Motor neuron (in vitro differentiated cells): ENCODE results near the gene NUTM2D. TPM values are rescaled to one million over a fixed set of nuclear protein-coding genes. Genes with fewer than 3 reads are reported as not detected.
A peak's percentile ranks its signal among the peaks of the same experiment; 100 is the strongest.
"Not testable (repeated sequence)": the region's sequence is repeated elsewhere in the genome, so short reads cannot be mapped to it uniquely, and the experiment has no call there.

Experiments used
- ATAC-seq, 8 experiments: fragments of 200-7000 bp; cut with Tn5 transposase; replicated peaks in 6 of 8; 2 replicates each; pipeline ENCODE4 v1.8.0; 2021; ENCODE audit warnings: mild to moderate bottlenecking in 8 of 8, moderate library complexity in 8 of 8
- H3K27ac ChIP-seq, 2 donors: fragments of 250-450 bp; sonication (Bioruptor Pico); 2 replicates each; pipeline ENCODE4 v1.9.0; 2021; ENCODE audit warnings: antibody characterized with exemption in 2 of 2, mild to moderate bottlenecking in 2 of 2, moderate library complexity in 1 of 2
- H3K4me1 ChIP-seq, 2 donors: fragments of 250-450 bp; sonication (Bioruptor Pico); replicated peaks in 1 of 2; 2 replicates each; pipeline ENCODE4 v1.6.1; 2021; ENCODE audit warnings: antibody characterized with exemption in 2 of 2, mild to moderate bottlenecking in 2 of 2, moderate library complexity in 1 of 2
- H3K4me3 ChIP-seq, 5 donors: fragments of 250-450 bp; sonication (Bioruptor Pico); 2 replicates each; pipeline ENCODE4 v1.9.0; 2021; ENCODE audit warnings: antibody characterized with exemption in 5 of 5, mild to moderate bottlenecking in 5 of 5, moderate library complexity in 4 of 5
- WGBS, 10 experiments: fragments of 450-650 bp; shearing (Covaris generic); methylation state at CpG; one replicate each; pipeline ENCODE4 v1.0.0; 2022; 5-methylcytosine and 5-hydroxymethylcytosine counted together
- in situ Hi-C, 9 experiments: fragments of 400-800 bp; cut with MboI; loops; one replicate each; pipeline ENCODE4 v1.15.0; 2021; ENCODE audit warnings: low sequenced_read_pairs in 9 of 9, low pct_unique_long_range_greater_than_20kb in 2 of 9; ENCODE audit not compliant: unreplicated experiment in 9 of 9
- total RNA-seq, 8 experiments: library from RNA; unstranded; fragments of 300-600 nt; gene quantifications; 2 replicates each; pipeline versions ENCODE4 v1.2.3 to v1.2.4, GENCODE V29; 2022

NUTM2D gene, protein sequence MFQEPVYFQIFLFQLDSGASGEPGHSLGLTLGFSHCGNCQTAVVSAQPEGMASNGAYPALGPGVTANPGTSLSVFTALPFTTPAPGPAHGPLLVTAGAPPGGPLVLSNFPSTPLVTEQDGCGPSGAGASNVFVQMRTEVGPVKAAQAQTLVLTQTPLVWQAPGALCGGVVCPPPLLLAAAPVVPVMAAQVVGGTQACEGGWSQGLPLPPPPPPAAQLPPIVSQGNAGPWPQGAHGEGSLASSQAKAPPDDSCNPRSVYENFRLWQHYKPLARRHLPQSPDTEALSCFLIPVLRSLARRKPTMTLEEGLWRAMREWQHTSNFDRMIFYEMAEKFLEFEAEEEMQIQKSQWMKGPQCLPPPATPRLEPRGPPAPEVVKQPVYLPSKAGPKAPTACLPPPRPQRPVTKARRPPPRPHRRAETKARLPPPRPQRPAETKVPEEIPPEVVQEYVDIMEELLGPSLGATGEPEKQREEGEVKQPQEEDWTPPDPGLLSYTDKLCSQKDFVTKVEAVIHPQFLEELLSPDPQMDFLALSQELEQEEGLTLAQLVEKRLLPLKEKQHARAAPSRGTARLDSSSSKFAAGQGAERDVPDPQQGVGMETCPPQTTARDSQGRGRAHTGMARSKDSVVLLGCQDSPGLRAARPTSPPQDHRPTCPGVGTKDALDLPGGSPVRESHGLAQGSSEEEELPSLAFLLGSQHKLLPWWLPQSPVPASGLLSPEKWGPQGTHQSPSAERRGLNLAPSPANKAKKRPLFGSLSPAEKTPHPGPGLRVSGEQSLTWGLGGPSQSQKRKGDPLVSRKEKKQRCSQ
- 10 to 100 TPM in 2 of 8 experiments, 1 to 10 TPM in 5, under 1 TPM in 1; 0.40 to 11.9 (median 8.6) TPM for total RNA-seq

DNA sequence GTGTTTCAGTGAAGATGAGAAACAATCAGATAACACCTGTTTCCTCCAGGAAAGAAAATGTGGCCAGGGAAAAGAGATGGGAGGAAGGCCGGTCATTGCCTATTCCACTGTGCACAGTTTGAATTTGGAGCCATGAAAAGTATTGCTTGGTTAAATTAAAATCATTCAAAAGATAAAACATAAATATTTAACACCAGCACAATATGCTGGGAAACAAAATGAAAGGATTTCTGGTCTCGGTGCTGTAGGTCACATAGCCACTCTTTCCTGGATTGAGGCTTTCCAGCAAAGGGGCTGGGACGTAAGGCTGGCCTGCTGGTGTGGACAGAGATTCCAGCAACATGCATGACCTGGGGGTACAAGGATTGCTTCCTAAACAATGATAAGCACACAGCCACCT is at the start of gene NUTM2D:
TSS of gene NUTM2D (plus strand) at position 301 of the 400 bp plus-strand sequence. CDS start 522 bp downstream, outside the sequence.
- H3K4me3 ChIP-seq, in situ Hi-C loops, ATAC-seq, H3K27ac ChIP-seq, H3K4me1 ChIP-seq: not testable (repeated sequence)
- WGBS, 10 experiments = no CpG with 5 or more reads among the region's 3 CpGs

DNA sequence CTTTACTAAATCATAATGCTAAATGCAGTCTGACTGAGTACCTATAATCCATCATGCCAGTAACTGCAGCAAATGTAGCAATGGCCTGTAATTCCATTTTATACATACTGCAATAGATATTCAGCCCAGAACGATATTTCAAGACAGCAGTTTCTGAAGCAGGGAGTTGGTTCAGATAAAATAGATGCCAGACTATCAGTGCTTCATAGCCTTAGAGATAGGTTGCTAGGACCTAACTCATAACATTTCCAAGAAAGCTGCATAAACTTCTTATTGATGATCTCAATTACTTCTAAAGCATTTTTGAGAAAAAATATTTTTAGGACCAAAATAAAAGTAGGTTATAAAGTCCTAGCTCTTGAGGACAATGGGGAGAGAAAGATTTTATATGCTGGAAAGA is 48.8 kb upstream of the NUTM2D start:
- in situ Hi-C loops, H3K4me1 ChIP-seq, H3K4me3 ChIP-seq, ATAC-seq, H3K27ac ChIP-seq: not testable (repeated sequence)
- no CpG with 5 or more reads among the region's 1 CpG for WGBS, 10 experiments

DNA sequence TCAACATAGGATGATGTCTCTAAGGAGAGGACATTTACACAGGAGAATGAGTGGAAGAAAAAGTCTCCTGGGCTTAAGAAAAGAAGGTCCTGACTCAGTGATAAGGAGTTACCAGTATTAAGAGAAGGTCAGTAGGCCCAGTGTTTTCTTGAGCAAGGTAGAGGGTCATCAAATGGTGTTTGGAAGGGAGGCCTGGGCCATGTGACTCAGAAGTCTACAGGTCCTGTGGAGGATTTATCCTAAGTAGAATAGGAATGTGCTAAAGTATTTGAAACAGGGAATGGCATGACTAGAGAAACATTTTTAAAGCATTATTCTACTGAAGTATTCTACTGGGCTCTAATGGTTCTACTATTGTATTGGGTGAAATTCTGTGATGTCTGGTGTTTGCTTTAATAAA is 47.9 kb upstream of the NUTM2D start:
- ATAC-seq, H3K4me3 ChIP-seq, in situ Hi-C loops, H3K4me1 ChIP-seq, H3K27ac ChIP-seq: not testable (repeated sequence)

DNA sequence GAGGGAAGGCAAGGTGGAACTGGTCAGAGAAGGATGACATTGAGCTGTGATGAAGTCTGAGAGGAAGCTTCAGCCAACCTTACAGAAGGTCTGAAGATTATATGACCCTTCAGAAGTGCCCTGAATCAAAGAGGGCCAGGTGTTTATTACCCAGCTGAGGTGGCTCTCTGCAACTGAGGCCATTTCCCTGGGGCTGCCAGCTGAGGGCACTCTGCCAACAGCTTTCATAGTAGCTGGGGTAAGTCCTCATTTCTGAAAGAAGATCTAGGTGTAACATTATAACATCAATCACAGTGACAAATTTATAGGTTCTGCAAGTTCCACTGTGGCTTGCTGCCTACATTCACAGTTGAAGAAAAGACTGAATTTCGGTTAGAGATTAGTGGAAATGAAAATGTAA is 46.0 kb upstream of the NUTM2D start:
- WGBS, 10 experiments = no CpG with 5 or more reads among the region's 1 CpG
- H3K4me3 ChIP-seq, H3K27ac ChIP-seq, H3K4me1 ChIP-seq, in situ Hi-C loops: not testable (repeated sequence)
- peak in 1 of 8 experiments; percentile 57 for ATAC-seq

DNA sequence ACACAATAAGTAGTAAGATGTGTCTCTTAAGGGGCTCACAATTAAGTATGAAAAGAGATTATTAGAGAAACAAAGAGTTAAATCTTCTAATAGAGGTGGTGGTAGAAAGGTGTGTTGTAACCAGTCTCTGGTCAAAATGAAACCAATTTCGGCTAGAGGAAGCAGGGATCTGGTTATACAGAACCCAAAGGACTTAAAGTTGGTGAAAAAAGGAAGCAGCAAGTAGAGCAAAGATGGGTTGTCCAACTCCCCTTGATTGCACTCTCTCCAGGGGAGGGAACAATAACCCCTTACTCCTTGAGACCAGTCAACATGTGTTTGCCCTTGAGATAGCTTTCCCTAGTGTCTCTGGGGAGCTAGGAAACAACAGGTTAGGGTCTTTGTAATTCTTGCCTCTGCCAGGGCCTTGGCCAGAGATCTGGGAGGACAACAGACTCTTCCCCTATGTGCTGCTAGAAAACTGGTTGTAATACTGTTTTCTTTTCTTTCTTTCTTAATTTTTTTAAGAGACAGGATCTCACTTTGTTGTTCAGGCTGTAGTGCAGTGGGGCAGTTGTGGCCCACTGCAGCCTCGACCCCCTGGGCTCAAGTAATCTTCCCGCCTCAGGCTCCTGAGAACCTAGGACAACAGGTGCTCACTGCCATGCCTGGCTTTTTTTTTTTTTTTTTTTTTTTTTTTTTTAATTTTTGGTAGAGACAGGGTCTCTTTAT is 43.7 kb upstream of the NUTM2D start:
- H3K27ac ChIP-seq, in situ Hi-C loops: not testable (repeated sequence)
- WGBS, 10 experiments = 0 to 100% (median 100%) methylated on average over 1 to 2 of the region's 3 CpGs; no CpG with 5 or more reads in 7 of the 10 experiments

DNA sequence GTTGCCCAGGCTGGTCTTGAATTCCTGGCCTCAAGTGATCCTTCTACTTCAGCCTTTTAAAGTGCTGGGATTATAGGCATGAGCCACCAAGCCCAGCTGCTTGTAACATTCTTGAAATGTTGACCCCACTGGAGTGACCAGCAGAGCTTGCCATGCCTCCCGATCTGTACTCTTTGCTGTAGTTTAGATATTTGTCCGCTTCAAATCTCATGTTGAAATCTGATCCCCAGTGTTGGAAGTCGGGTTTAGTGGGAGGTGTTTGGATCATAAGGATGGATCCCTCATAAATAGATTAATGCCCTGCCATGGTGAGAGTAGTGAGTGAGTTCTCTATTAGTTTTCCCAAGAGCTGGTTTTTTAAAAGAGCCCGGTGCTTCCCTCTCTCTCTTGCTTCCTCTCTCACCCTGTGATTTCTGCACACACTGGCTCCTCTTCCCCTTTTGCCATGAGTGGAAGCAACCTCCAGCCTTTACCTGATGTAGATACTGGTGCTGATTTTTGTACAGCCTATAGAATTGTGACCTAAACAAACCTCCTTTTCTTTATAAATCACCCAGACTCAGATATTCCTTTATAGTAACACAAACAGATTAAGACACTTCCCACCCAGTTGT is 43.1 kb upstream of the NUTM2D start:
- H3K4me3 ChIP-seq, ATAC-seq, H3K27ac ChIP-seq, in situ Hi-C loops, H3K4me1 ChIP-seq: not testable (repeated sequence)
- WGBS, 10 experiments = no CpG with 5 or more reads among the region's 4 CpGs

More for the DNA sequence above, 43.7 kb upstream of the NUTM2D start:
- not testable (repeated sequence) for H3K4me3 ChIP-seq, H3K4me1 ChIP-seq, ATAC-seq

DNA sequence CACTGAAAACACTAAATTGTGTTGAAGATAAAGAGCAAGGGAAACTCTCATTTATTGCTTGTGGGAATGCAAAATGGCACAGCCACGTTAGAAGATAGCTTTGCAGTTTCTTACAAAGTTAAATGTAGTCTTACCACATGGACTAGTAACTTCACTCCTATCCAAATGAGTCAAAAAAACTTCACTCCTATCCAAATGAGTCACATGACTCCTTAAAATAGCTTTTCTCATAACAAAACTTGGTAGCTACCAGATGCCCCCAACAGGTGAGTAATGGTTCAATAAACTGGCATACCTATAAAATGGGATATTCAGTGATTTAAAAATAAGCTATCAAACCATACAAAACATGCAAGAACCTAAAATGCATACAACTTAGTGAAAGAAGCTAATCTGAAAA is 36.0 kb upstream of the NUTM2D start:
- WGBS, 10 experiments = no CpG with 5 or more reads among the region's 1 CpG
- in situ Hi-C loops, ATAC-seq, H3K27ac ChIP-seq, H3K4me3 ChIP-seq, H3K4me1 ChIP-seq: not testable (repeated sequence)

DNA sequence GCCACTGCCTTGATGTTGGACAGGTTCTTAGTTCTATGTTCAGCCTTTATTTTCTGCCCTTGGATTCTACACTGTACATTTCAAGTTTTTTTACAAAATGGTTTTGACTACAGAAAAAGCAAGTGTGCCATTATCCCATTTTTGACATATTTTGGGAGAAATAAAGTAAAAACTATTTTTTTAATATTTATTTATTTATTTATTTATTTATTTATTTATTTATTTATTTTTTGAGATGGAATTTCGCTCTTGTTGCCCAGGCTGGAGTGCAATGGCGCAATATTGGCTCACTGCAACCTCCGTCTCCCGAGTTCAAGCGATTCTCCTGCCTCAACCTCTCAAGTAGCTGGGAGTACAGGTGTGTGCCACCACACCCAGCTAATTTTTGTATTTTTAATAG is 33.0 kb upstream of the NUTM2D start:
- H3K4me1 ChIP-seq, H3K4me3 ChIP-seq, ATAC-seq, in situ Hi-C loops, H3K27ac ChIP-seq: not testable (repeated sequence)
- WGBS, 10 experiments = 100% methylated on average over 1 to 3 of the region's 5 CpGs; no CpG with 5 or more reads in 8 of the 10 experiments

DNA sequence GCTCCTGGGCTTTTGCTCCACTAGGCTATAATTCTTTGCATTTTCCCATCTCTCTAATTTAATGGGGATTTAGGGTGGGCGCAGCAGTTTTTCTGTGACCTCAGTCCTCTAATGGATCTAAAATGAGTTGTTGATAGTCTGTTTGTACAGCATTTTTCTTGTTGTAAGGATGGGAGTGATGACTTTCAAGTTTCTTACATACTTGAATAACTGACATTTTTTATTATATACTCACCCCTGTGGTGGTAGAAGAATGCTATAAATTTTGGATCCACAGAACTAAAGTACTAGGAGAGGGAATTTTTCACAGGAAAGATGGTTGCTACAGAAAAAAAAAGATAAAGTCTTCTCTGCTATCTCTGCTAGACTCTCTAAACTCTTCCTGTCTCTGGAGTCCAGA is 29.6 kb upstream of the NUTM2D start:
- ATAC-seq, H3K4me1 ChIP-seq, H3K27ac ChIP-seq, H3K4me3 ChIP-seq, in situ Hi-C loops: not testable (repeated sequence)
- WGBS, 10 experiments = 100% methylated on average over 1 of the region's 1 CpG; no CpG with 5 or more reads in 8 of the 10 experiments

DNA sequence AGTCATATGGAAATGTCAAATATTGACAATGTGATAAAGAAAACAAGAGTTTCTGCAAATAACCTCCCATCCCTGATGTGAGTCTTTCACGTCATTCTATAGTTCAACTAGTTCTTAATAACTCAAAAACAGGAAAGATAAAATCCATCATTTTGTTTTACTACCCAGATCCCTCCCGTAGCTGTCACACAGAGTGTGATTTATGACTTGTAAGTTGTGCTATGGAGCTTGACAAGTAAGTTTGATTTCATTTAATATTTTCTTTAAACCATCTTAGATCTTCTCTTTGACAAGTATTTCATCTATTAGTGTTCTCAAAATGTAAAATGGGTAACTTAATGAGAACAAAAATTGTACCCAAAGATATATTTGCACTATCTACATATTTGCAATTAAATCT is 28.4 kb upstream of the NUTM2D start:
- WGBS, 10 experiments = 80 to 100% methylated on average over 1 of the region's 2 CpGs; no CpG with 5 or more reads in 8 of the 10 experiments

DNA sequence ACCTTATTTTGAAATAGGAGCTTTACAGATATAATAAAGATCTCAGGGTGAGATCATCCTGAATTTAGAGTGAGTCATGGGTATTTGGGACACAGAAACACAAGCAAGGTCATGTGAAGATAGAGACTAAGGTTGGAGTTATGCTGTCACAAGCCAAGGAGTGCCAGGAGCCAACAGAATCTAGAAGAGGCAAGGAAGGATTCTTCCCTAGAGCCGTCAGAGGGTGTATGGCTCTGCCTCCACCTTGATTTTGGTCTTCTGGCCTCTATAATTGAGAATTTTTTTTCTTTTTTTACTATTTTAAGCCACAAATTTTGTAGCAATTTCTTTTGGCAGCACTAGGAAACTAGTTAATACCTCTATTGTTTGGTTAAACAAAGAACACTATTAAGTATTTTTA is 24.9 kb upstream of the NUTM2D start:
- H3K4me1 ChIP-seq, H3K4me3 ChIP-seq, in situ Hi-C loops, H3K27ac ChIP-seq, ATAC-seq: not testable (repeated sequence)
- no CpG with 5 or more reads among the region's 1 CpG for WGBS, 10 experiments

More for the DNA sequence above, 28.4 kb upstream of the NUTM2D start:
- in situ Hi-C loops, H3K27ac ChIP-seq, H3K4me1 ChIP-seq, H3K4me3 ChIP-seq, ATAC-seq: not testable (repeated sequence)

DNA sequence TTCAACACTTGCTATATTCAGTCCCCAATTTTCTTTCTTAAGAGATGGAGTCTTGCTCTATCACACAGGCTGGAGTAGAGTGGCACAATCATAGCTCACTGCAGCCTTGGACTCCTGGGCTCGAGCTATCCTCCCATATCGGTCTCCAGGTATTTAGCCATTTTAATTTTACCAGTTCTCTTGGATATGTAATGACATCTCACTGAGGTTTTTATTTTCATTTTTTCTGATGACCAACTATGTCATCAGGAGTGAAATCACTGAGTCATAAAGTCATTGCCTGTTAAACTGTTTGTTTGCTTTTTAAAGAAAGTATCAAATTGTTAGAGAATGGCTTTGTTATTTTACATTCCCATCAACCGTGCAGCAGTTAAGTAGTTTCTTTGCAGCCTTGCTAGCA is 17.1 kb upstream of the NUTM2D start:
- ATAC-seq, in situ Hi-C loops: not testable (repeated sequence)

More for the DNA sequence above, 17.1 kb upstream of the NUTM2D start:
- WGBS, 10 experiments = 80% methylated on average over 2 of the region's 3 CpGs; no CpG with 5 or more reads in 9 of the 10 experiments
- H3K4me1 ChIP-seq, H3K27ac ChIP-seq: not testable (repeated sequence)
- peak overlapping the region in 1 of 5 donors; percentile 4 for H3K4me3 ChIP-seq
